DMS153 (cell line): Measurements from ENCODE around the gene MAMLD1.

ENCODE experiments used
- DNase-seq: peaks from one replicate; lab custom pipeline; 2025; lab: John Stamatoyannopoulos, UW

MAMLD1 gene

GRCh38 chrX:150460781-150461180 lies 97.7 kb downstream of the MAMLD1 start:
- no peak for DNase-seq

GRCh38 chrX:150463566-150463965 lies 100.4 kb downstream of the MAMLD1 start:
- no peak for DNase-seq

- DNase-seq = no peak
These were observed 100.9 kb downstream of the MAMLD1 start for GRCh38 chrX:150464001-150464400.

GRCh38 chrX:150465326-150465725 lies 102.2 kb downstream of the MAMLD1 start:
- DNase-seq = no peak

- no peak for DNase-seq
These were observed 103.0 kb downstream of the MAMLD1 start for GRCh38 chrX:150465881-150466775.

GRCh38 chrX:150472306-150472705 lies 109.2 kb downstream of the MAMLD1 start:
- no peak for DNase-seq

GRCh38 chrX:150473371-150473770 lies 110.3 kb downstream of the MAMLD1 start:
- no peak for DNase-seq

GRCh38 chrX:150475461-150475860 lies 112.3 kb downstream of the MAMLD1 start:
- DNase-seq = no peak

GRCh38 chrX:150476164-150476699 lies 113.1 kb downstream of the MAMLD1 start:
- no peak for DNase-seq

- DNase-seq = no peak
These were observed 114.3 kb downstream of the MAMLD1 start for GRCh38 chrX:150477371-150477770.

GRCh38 chrX:150478496-150479492 lies 115.7 kb downstream of the MAMLD1 start:
- DNase-seq = no peak

GRCh38 chrX:150482537-150483206 lies 119.6 kb downstream of the MAMLD1 start:
- DNase-seq = peak; percentile 26

GRCh38 chrX:150483356-150483985 lies 120.4 kb downstream of the MAMLD1 start:
- no peak for DNase-seq

- DNase-seq = peak; percentile 47
These were observed 122.9 kb downstream of the MAMLD1 start for GRCh38 chrX:150486011-150486410.

- DNase-seq = no peak
These were observed 124.4 kb downstream of the MAMLD1 start for GRCh38 chrX:150487369-150488094.

- no peak for DNase-seq
These were observed 126.4 kb downstream of the MAMLD1 start for GRCh38 chrX:150489359-150490015.

- no peak for DNase-seq
These were observed 132.4 kb downstream of the MAMLD1 start for GRCh38 chrX:150495496-150495895.

- DNase-seq = no peak
These were observed 136.1 kb downstream of the MAMLD1 start for GRCh38 chrX:150499240-150499639.

GRCh38 chrX:150502091-150502490 lies 139.0 kb downstream of the MAMLD1 start:
- DNase-seq = no peak
